HCT116 (cell line): Measurements from ENCODE around the gene DOCK11. TPM values are rescaled to one million over a fixed set of nuclear protein-coding genes. Genes with fewer than 3 reads are reported as not detected.

Experiments used
- ATAC-seq: fragments of 200-7000 bp; cut with Tn5 transposase; 2 replicates; pipeline ENCODE4 v1.9.1; 2020; ENCODE audit warnings: mild to moderate bottlenecking, moderate library complexity
- BruUV-seq: library from RNA; stranded (reverse); fragments of 400-500 nt; replicated peaks from 2 replicates; lab custom pipeline; 2021; lab: Mats Ljungman, UMichigan
- CTCF ChIA-PET: fragments of 300-600 bp; sonication (Branson Sonifier 250); formaldehyde crosslinking; loops from one replicate; lab custom pipeline; 2021; ENCODE audit warnings: antibody characterized with exemption; lab: Charles Lee
- POLR2A ChIA-PET: fragments of 300-600, 350-600 bp; sonication (Branson Sonifier 250); formaldehyde crosslinking; loops from one replicate; lab custom pipeline; 2021; ENCODE audit warnings: antibody characterized with exemption; lab: Charles Lee
- RAD21 ChIA-PET, 2 experiments: fragments of 300-600 bp; sonication (Branson Sonifier 250); formaldehyde crosslinking; loops; one replicate each; lab custom pipeline; 2023; ENCODE audit warnings: low total read pairs in 2 of 2; ENCODE audit not compliant: uncharacterized antibody in 2 of 2, unreplicated experiment in 2 of 2, low non-redundant PET in 1 of 2; lab: Charles Lee
- DNase-seq: peaks from one replicate; pipeline ENCODE4 v3.0.0-alpha.2; 2010; ENCODE audit warnings: low read depth, low spot score
- H2AFZ ChIP-seq: fragments of 200-600 bp; shearing (Covaris generic), sonication (generic); 2 replicates; pipeline ENCODE4 v1.6.1; 2017; ENCODE audit warnings: low read depth, mixed run types, mixed read lengths, antibody characterized with exemption, low read length; ENCODE audit not compliant: poor library complexity, severe bottlenecking
- H3K27ac ChIP-seq: 2 replicates; pipeline ENCODE4 v1.5.1; 2012; ENCODE audit warnings: low read depth, low read length
- H3K27me3 ChIP-seq: fragments of 200-600 bp; sonication (generic); 2 replicates; pipeline ENCODE4 v1.6.1; 2016; ENCODE audit warnings: mixed run types, low read length, mixed read lengths; ENCODE audit not compliant: insufficient read depth
- H3K36me3 ChIP-seq, 2 experiments: fragments of 200-500 bp in 1 of 2; fragments of 200-600 bp in 1 of 2; sonication (Bioruptor generic) in 1 of 2; sonication (generic) in 1 of 2; 2 replicates each; pipeline versions ENCODE4 v1.5.1 to v1.6.1; 2014 to 2016; ENCODE audit warnings: low read length in 2 of 2, inconsistent platforms in 1 of 2, mixed read lengths in 1 of 2, mixed run types in 1 of 2; ENCODE audit not compliant: insufficient read depth in 2 of 2, control insufficient read depth in 1 of 2
- H3K4me1 ChIP-seq, 2 experiments: fragments of 200-600 bp in 1 of 2; sonication (generic) in 1 of 2; 2 replicates each; pipeline versions ENCODE4 v1.5.1 to v1.6.1; 2012 to 2017; ENCODE audit warnings: low read length in 2 of 2, inconsistent platforms in 1 of 2, mild to moderate bottlenecking in 1 of 2, mixed read lengths in 1 of 2, mixed run types in 1 of 2, moderate library complexity in 1 of 2; ENCODE audit not compliant: insufficient read depth in 2 of 2, control insufficient read depth in 1 of 2
- H3K4me2 ChIP-seq: fragments of 200-600 bp; sonication (generic); 2 replicates; pipeline ENCODE4 v1.6.1; 2017; ENCODE audit warnings: mixed run types, low read length, mixed read lengths
- H3K4me3 ChIP-seq, 2 experiments: fragments of 200-600 bp in 1 of 2; sonication (generic) in 1 of 2; replicated peaks in 1 of 2; 2 replicates each; pipeline ENCODE4 v1.5.1; 2011 to 2016; ENCODE audit warnings: low read length in 2 of 2, control low read depth in 1 of 2, low read depth in 1 of 2, mild to moderate bottlenecking in 1 of 2, mixed read lengths in 1 of 2, mixed run types in 1 of 2
- H3K79me2 ChIP-seq: fragments of 200-600 bp; sonication (generic); 2 replicates; pipeline ENCODE4 v1.6.1; 2017; ENCODE audit warnings: mild to moderate bottlenecking, mixed run types, low read length, moderate library complexity, mixed read lengths; ENCODE audit not compliant: insufficient read depth
- H3K9ac ChIP-seq: fragments of 200-600 bp; sonication (generic); 2 replicates; pipeline ENCODE4 v1.6.1; 2016; ENCODE audit warnings: low read length, mixed read lengths
- H3K9me2 ChIP-seq: fragments of 200-600 bp; sonication (generic), shearing (Covaris generic); 2 replicates; pipeline ENCODE4 v1.6.1; 2017; ENCODE audit warnings: mixed run types, mild to moderate bottlenecking, moderate library complexity; ENCODE audit not compliant: insufficient read depth
- H3K9me3 ChIP-seq, 2 experiments: fragments of 200-500 bp in 1 of 2; fragments of 200-600 bp in 1 of 2; sonication (Bioruptor generic) in 1 of 2; sonication (generic) in 1 of 2; 2 replicates each; pipeline ENCODE4 v1.6.1; 2014 to 2017; ENCODE audit warnings: low read length in 2 of 2, mixed read lengths in 2 of 2, inconsistent platforms in 1 of 2, low read depth in 1 of 2, mild to moderate bottlenecking in 1 of 2, mixed run types in 1 of 2, moderate library complexity in 1 of 2; ENCODE audit not compliant: control insufficient read depth in 1 of 2, insufficient read depth in 1 of 2
- H4K20me1 ChIP-seq: fragments of 200-600 bp; sonication (generic), shearing (Covaris generic); 2 replicates; pipeline ENCODE4 v1.6.1; 2017; ENCODE audit warnings: mixed run types, mild to moderate bottlenecking, moderate library complexity; ENCODE audit not compliant: insufficient read depth
- CBX3 ChIP-seq: IDR thresholded peaks from 2 replicates; pipeline ENCODE4 v1.6.1; 2012; ENCODE audit warnings: low read depth
- CEBPB ChIP-seq: IDR thresholded peaks from 2 replicates; pipeline ENCODE4 v1.6.1; 2012; ENCODE audit warnings: low read depth
- EGR1 ChIP-seq: IDR thresholded peaks from 2 replicates; pipeline ENCODE4 v1.6.1; 2012; ENCODE audit warnings: low read depth
- ELF1 ChIP-seq: IDR thresholded peaks from 2 replicates; pipeline ENCODE4 v1.6.1; 2012; ENCODE audit warnings: low read depth, borderline replicate concordance
- EZH2 ChIP-seq: fragments of 200-600 bp; sonication (generic); IDR thresholded peaks from 2 replicates; pipeline ENCODE4 v1.6.1; 2017; ENCODE audit warnings: antibody characterized with exemption, mixed run types
- EZH2phosphoT487 ChIP-seq: fragments of 200-600 bp; IDR thresholded peaks from 2 replicates; pipeline ENCODE4 v1.6.1; 2018; ENCODE audit warnings: antibody characterized with exemption, borderline replicate concordance
- JUND ChIP-seq: IDR thresholded peaks from 2 replicates; pipeline ENCODE4 v1.6.1; 2012
- POLR2AphosphoS5 ChIP-seq: IDR thresholded peaks from 2 replicates; pipeline ENCODE4 v1.6.1; 2011; ENCODE audit warnings: mild to moderate bottlenecking, low read depth, low read length, moderate library complexity
- RAD21 ChIP-seq: IDR thresholded peaks from 2 replicates; pipeline ENCODE4 v1.6.1; 2012; ENCODE audit warnings: low read depth, mild to moderate bottlenecking
- SIN3A ChIP-seq: IDR thresholded peaks from 2 replicates; pipeline ENCODE4 v1.6.1; 2012; ENCODE audit warnings: low read depth
- SRF ChIP-seq: IDR thresholded peaks from 2 replicates; pipeline ENCODE4 v1.6.1; 2012; ENCODE audit warnings: low read depth
- TCF7L2 ChIP-seq: IDR thresholded peaks from 2 replicates; pipeline ENCODE4 v1.7.0; 2011; ENCODE audit warnings: borderline replicate concordance, inconsistent platforms; ENCODE audit not compliant: insufficient read depth, insufficient read length; ENCODE audit errors: extremely low read depth
- YY1 ChIP-seq: IDR thresholded peaks from 2 replicates; pipeline ENCODE4 v1.6.1; 2011; ENCODE audit warnings: low read length, low read depth, moderate library complexity, mild to moderate bottlenecking; ENCODE audit not compliant: insufficient replicate concordance; ENCODE audit errors: extremely low read depth
- ZFX ChIP-seq: fragments of 450-650 bp; IDR thresholded peaks from 2 replicates; pipeline ENCODE4 v1.6.1; 2017
- ZNF274 ChIP-seq: fragments of 200-500 bp; sonication (Bioruptor generic); IDR thresholded peaks from 2 replicates; pipeline ENCODE4 v1.6.1; 2014; ENCODE audit warnings: mild to moderate bottlenecking, low read depth, low read length, inconsistent platforms
- intact Hi-C: fragments of 100-400 bp; cut with micrococcal nuclease; formaldehyde crosslinking; loops from 2 replicates; pipeline ENCODE4 v1.10.0; 2022
- total RNA-seq: library from RNA; stranded (reverse); gene quantifications from one replicate; pipeline ENCODE4 v1.2.1, GENCODE V29; 2021; ENCODE audit not compliant: unreplicated experiment
- TF ChIP-seq, protein P1 (sequence below): IDR thresholded peaks from 2 replicates; pipeline ENCODE4 v1.6.1; 2012
- TF ChIP-seq, protein P2 (sequence below): IDR thresholded peaks from 2 replicates; pipeline ENCODE4 v1.6.1; 2012; ENCODE audit warnings: low read depth
- TF ChIP-seq, protein P3 (sequence below): IDR thresholded peaks from 2 replicates; pipeline ENCODE4 v1.6.1; 2012
- TF ChIP-seq, protein P4 (sequence below): IDR thresholded peaks from 2 replicates; pipeline ENCODE4 v1.6.1; 2011; ENCODE audit warnings: mild to moderate bottlenecking, low read length, moderate library complexity; ENCODE audit not compliant: insufficient replicate concordance; ENCODE audit errors: extremely low read depth

Gene DOCK11
- total RNA-seq, 1 experiment from 2014 or later: 0.59 TPM

DNA sequence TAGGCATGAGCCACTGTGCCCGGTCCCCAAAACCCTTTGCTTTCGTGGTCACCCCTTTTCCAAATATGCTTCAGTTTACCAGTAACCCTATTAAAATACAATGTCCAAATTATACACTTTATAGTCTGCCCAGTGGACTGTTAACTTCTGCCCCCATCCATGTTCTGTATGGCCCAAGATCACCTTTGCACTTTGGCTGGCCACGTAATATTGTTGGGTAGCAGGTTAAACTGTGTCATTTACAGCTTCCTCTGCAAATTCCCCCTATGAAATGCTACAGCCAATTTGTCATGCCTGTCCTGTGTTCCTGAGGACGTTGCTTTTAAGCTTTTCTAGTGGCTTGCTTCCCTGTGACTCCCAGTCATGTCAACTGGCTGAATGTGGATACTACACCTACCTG is 130.7 kb downstream of the DOCK11 start:
- Histone ChIP-seq H4K20me1 (no peaks in the 10 kb centered on the region), H3K4me1 (no peaks in the 10 kb centered on the region), H3K36me3 (no peaks in the 10 kb centered on the region), H3K27me3 (no peaks in the 10 kb centered on the region), H2AFZ (no peak overlapping the region), H3K9me2 (no peaks in the 10 kb centered on the region), H3K9ac (no peak overlapping the region), H3K27ac (no peak overlapping the region), H3K4me2 (no peak overlapping the region), H3K9me3 (no peaks in the 10 kb centered on the region), H3K79me2 (no peaks in the 10 kb centered on the region), H3K4me3 (no peak overlapping the region)
- ATAC-seq (no peak), DNase-seq (no peak)
- RAD21 ChIA-PET: no interaction called here
- POLR2A ChIA-PET: no interaction called here
- intact Hi-C loops: loop anchor here (5.0 to 10.0 kb wide), 3 partner anchors 181 to 822 kb away; no protein-coding TSS in a partner anchor
- CTCF ChIA-PET: no interaction called here
- TF ChIP-seq, protein P1, sequence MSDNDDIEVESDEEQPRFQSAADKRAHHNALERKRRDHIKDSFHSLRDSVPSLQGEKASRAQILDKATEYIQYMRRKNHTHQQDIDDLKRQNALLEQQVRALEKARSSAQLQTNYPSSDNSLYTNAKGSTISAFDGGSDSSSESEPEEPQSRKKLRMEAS: no peak
- TF ChIP-seq TCF7L2 (no peak), ZNF274 (no peak), SIN3A (no peak), SRF (no peak), EZH2 (no peak), POLR2AphosphoS5 (no peak), JUND (no peak), ELF1 (no peak), EZH2phosphoT487 (no peak), YY1 (no peak), CEBPB (no peak), CBX3 (no peak), RAD21 (no peak), EGR1 (no peak), ZFX (no peak)
- TF ChIP-seq, protein P2, sequence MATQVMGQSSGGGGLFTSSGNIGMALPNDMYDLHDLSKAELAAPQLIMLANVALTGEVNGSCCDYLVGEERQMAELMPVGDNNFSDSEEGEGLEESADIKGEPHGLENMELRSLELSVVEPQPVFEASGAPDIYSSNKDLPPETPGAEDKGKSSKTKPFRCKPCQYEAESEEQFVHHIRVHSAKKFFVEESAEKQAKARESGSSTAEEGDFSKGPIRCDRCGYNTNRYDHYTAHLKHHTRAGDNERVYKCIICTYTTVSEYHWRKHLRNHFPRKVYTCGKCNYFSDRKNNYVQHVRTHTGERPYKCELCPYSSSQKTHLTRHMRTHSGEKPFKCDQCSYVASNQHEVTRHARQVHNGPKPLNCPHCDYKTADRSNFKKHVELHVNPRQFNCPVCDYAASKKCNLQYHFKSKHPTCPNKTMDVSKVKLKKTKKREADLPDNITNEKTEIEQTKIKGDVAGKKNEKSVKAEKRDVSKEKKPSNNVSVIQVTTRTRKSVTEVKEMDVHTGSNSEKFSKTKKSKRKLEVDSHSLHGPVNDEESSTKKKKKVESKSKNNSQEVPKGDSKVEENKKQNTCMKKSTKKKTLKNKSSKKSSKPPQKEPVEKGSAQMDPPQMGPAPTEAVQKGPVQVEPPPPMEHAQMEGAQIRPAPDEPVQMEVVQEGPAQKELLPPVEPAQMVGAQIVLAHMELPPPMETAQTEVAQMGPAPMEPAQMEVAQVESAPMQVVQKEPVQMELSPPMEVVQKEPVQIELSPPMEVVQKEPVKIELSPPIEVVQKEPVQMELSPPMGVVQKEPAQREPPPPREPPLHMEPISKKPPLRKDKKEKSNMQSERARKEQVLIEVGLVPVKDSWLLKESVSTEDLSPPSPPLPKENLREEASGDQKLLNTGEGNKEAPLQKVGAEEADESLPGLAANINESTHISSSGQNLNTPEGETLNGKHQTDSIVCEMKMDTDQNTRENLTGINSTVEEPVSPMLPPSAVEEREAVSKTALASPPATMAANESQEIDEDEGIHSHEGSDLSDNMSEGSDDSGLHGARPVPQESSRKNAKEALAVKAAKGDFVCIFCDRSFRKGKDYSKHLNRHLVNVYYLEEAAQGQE: no peak
- TF ChIP-seq, protein P3, sequence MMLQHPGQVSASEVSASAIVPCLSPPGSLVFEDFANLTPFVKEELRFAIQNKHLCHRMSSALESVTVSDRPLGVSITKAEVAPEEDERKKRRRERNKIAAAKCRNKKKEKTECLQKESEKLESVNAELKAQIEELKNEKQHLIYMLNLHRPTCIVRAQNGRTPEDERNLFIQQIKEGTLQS: no peak
- TF ChIP-seq, protein P4, sequence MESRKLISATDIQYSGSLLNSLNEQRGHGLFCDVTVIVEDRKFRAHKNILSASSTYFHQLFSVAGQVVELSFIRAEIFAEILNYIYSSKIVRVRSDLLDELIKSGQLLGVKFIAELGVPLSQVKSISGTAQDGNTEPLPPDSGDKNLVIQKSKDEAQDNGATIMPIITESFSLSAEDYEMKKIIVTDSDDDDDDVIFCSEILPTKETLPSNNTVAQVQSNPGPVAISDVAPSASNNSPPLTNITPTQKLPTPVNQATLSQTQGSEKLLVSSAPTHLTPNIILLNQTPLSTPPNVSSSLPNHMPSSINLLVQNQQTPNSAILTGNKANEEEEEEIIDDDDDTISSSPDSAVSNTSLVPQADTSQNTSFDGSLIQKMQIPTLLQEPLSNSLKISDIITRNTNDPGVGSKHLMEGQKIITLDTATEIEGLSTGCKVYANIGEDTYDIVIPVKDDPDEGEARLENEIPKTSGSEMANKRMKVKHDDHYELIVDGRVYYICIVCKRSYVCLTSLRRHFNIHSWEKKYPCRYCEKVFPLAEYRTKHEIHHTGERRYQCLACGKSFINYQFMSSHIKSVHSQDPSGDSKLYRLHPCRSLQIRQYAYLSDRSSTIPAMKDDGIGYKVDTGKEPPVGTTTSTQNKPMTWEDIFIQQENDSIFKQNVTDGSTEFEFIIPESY: no peak
- no TSS peak for BruUV-seq
